Activated CD4-positive, alpha-beta T cell treated with anti-CD3 and anti-CD28 coated beads, Interleukin-2, amount 10 ng/mL, durations not matched to agents 24 days and 14 days (primary cell): ENCODE results near the gene CHKB. TPM values are rescaled to one million over a fixed set of nuclear protein-coding genes. Genes with fewer than 3 reads are reported as not detected.
A peak's percentile ranks its signal among the peaks of the same experiment; 100 is the strongest.
"Not testable (repeated sequence)": the region's sequence is repeated elsewhere in the genome, so short reads cannot be mapped to it uniquely, and the experiment has no call there.

Experiments
- DNase-seq: peaks from one replicate; pipeline ENCODE4 v3.0.0; 2022
- H3K27ac Mint-ChIP-seq: one replicate; pipeline ENCODE4 v1.8.0; 2022; ENCODE audit warnings: mild to moderate bottlenecking, mixed read lengths
- H3K27me3 Mint-ChIP-seq: one replicate; pipeline ENCODE4 v1.8.0; 2022; ENCODE audit warnings: mixed read lengths
- H3K36me3 Mint-ChIP-seq: one replicate; pipeline ENCODE4 v1.8.0; 2022; ENCODE audit warnings: low read depth, mild to moderate bottlenecking, mixed read lengths
- H3K4me1 Mint-ChIP-seq: one replicate; pipeline ENCODE4 v1.8.0; 2021; ENCODE audit warnings: mixed read lengths
- H3K4me3 Mint-ChIP-seq: one replicate; pipeline ENCODE4 v1.8.0; 2022; ENCODE audit warnings: mild to moderate bottlenecking, moderate library complexity, mixed read lengths
- H3K9me3 Mint-ChIP-seq: one replicate; pipeline ENCODE4 v1.8.0; 2021; ENCODE audit warnings: mixed read lengths
- intact Hi-C: fragments of 100-400 bp; cut with micrococcal nuclease; formaldehyde crosslinking; loops from one replicate; pipeline ENCODE4 v1.15.1; 2023
- total RNA-seq: library from RNA; stranded (reverse); gene quantifications from 2 replicates; pipeline ENCODE4 v1.2.3, GENCODE V29; 2022

CHKB gene
- total RNA-seq, 1 donor from 2014 or later: 84.7 TPM

DNA sequence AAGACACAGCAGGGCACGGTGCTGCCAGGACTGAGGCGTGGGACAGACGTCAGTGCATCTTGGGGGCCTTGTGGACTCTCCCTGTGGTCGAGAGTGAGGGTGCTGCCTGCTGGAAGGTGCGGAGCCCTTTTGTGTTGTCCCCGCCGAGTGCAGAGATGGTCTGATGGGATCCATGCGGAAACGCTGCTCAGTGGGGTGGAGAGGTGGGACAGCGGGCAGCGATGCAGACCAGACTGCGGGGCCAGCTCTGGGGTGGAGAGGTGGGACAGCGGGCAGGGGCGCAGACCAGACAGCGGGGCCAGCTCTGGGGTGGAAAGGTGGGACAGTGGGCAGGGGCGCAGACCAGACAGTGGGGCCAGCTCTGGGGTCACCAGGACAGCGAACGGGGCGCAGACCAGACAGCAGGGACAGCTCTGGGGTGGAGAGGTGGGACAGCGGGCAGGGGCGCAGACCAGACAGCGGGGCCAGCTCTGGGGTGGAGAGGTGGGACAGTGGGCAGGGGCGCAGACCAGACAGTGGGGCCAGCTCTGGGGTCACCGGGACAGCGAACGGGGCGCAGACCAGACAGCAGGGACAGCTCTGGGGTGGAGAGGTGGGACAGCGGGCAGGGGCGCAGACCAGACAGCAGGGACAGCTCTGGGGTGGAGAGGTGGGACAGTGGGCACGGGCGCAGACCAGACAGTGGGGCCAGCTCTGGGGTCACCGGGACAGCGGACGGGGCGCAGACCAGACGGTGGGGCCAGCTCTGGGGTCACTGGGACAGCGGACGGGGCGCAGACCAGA lies 25.6 kb upstream of the CHKB start:
- DNase-seq, intact Hi-C loops, H3K9me3 Mint-ChIP-seq, H3K4me1 Mint-ChIP-seq, H3K27ac Mint-ChIP-seq, H3K4me3 Mint-ChIP-seq, H3K36me3 Mint-ChIP-seq: not testable (repeated sequence)
- peaks cover 23% of the 10 kb centered on the region for H3K27me3 Mint-ChIP-seq

DNA sequence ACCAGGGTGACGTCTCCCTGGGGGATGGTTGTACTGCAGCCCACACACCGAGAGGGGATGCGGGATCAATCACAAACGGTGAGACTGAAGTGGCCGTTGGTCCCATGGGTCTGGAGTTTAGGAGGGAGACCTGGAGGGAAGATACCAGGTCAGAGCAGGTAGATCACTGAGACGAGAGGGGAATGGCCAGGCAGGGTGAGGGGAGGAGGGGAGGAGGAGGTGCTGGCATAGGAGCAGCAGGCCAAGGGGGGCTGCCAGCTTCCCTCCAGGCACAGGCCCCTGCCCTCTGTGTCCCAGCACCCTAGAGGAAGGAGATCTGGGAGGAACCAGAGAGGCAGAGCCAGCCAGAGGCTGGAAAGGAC lies 25.0 kb upstream of the CHKB start:
- no peak overlapping the region for H3K27ac Mint-ChIP-seq
- peaks cover 28% of the 10 kb centered on the region for H3K27me3 Mint-ChIP-seq
- no peak overlapping the region for H3K4me3 Mint-ChIP-seq
- H3K9me3 Mint-ChIP-seq: no peaks in the 10 kb centered on the region
- no peak for DNase-seq
- H3K36me3 Mint-ChIP-seq: no peaks in the 10 kb centered on the region
- intact Hi-C loops: no loop called here
- H3K4me1 Mint-ChIP-seq: peaks cover 4% of the 10 kb centered on the region

DNA sequence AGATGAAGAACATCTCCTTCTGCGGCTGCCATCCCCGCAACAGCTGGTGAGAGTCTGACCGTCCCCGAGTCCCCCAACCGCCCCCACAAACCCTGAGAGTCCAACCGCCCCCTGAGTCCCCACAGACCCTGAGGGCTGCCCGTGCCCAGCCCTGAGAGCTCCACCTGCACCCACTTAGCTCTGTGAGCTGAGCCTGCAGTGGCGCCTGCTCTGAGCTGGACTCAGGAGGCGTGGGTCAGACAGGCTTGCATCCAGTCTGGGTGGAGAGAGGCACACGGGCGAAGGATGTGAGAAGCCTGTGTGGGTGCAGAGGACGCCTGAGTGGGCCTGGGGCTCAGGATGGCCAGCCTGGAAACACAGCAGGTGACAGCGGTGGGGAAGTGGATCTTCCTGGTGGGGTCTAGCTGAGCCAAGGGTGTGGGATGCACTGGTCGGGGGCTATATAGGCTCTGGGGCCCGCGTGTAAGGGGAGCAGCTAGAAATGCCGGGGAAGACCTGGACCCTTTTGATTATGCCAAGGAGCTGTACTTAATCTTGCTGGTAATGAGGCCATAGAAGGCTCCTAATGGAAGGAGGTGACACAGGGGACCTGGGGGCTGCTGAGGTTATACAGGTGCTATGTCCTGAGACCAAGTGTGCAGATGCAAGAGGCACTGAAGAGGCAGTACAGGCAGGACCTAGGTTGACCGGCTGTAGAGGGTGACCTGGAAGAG lies 24.5 kb upstream of the CHKB start:
- no peaks in the 10 kb centered on the region for H3K9me3 Mint-ChIP-seq
- intact Hi-C loops: no loop called here
- H3K36me3 Mint-ChIP-seq: no peaks in the 10 kb centered on the region
- no peak for DNase-seq
- H3K4me3 Mint-ChIP-seq: no peak overlapping the region
- H3K27ac Mint-ChIP-seq: no peak overlapping the region
- peaks cover 29% of the 10 kb centered on the region for H3K27me3 Mint-ChIP-seq
- H3K4me1 Mint-ChIP-seq: peaks cover 2% of the 10 kb centered on the region

GRCh38 chr22:50606165-50606945 lies 23.7 kb upstream of the CHKB start:
- H3K4me1 Mint-ChIP-seq: peaks cover 8% of the 10 kb centered on the region
- intact Hi-C loops: no loop called here
- peaks cover 36% of the 10 kb centered on the region for H3K27me3 Mint-ChIP-seq
- H3K27ac Mint-ChIP-seq: no peak overlapping the region
- no peak overlapping the region for H3K4me3 Mint-ChIP-seq
- DNase-seq: no peak
- peaks cover 3% of the 10 kb centered on the region for H3K36me3 Mint-ChIP-seq
- no peaks in the 10 kb centered on the region for H3K9me3 Mint-ChIP-seq

DNA sequence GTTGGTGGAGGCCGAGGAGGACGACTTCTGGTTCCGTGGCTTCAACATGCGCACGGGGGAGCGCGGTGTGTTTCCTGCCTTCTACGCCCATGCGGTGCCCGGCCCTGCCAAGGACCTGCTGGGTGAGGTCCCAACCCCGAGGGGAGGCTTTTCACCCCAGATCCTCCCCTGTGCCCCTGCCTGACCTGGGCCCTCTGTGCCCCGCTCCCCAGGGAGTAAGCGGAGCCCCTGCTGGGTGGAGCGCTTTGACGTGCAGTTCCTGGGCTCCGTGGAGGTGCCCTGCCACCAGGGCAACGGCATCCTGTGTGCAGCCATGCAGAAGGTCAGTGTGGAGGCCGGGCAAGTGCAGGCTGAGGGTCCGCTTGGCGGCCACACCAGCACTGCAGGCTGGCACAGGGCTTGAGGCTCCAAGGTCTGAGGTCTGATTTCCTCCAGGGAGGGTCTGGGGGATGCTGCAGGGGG lies 23.0 kb upstream of the CHKB start:
- H3K4me1 Mint-ChIP-seq: peaks cover 8% of the 10 kb centered on the region
- H3K27ac Mint-ChIP-seq: no peak overlapping the region
- intact Hi-C loops: no loop called here
- no peaks in the 10 kb centered on the region for H3K9me3 Mint-ChIP-seq
- peaks cover 3% of the 10 kb centered on the region for H3K36me3 Mint-ChIP-seq
- H3K4me3 Mint-ChIP-seq: no peak overlapping the region
- DNase-seq: no peak
- peaks cover 34% of the 10 kb centered on the region for H3K27me3 Mint-ChIP-seq

DNA sequence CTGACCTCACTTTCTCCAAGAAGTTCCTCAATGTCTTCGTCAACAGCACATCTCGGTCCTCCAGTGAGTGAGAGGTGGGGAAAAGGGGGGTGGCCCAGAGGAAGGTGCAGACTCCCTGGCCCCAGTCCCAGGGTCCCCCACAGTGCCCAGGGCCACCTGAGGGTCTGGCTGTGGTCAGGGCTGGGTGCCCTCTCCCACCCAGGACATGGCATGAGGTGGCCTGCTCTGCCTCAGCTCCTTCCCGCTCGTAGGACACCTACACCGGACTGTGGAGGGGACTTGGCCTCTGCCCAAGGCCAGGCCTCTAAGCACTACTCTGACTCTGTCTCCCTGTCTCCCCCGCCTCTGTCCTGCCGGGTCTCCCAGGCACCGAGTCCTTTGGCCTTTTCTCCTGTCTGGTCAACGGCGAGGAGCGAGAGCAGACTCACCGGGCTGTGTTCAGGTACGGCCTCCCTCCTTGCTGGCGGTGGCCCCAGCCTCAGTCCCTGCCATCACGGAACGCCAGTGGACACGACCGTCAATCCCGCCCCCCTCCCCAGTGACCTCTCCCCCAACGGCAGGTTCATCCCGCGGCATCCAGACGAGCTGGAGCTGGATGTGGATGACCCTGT lies 22.5 kb upstream of the CHKB start:
- intact Hi-C loops: no loop called here
- H3K4me1 Mint-ChIP-seq: peaks cover 8% of the 10 kb centered on the region
- H3K9me3 Mint-ChIP-seq: no peaks in the 10 kb centered on the region
- H3K4me3 Mint-ChIP-seq: no peak overlapping the region
- peaks cover 3% of the 10 kb centered on the region for H3K36me3 Mint-ChIP-seq
- H3K27me3 Mint-ChIP-seq: peaks cover 33% of the 10 kb centered on the region
- no peak for DNase-seq
- no peak overlapping the region for H3K27ac Mint-ChIP-seq

GRCh38 chr22:50604256-50605001 lies 21.8 kb upstream of the CHKB start:
- H3K27me3 Mint-ChIP-seq: peaks cover 37% of the 10 kb centered on the region
- H3K27ac Mint-ChIP-seq: no peak overlapping the region
- no peaks in the 10 kb centered on the region for H3K9me3 Mint-ChIP-seq
- no peak overlapping the region for H3K4me3 Mint-ChIP-seq
- peaks cover 11% of the 10 kb centered on the region for H3K4me1 Mint-ChIP-seq
- H3K36me3 Mint-ChIP-seq: peaks cover 6% of the 10 kb centered on the region
- no peak for DNase-seq
- intact Hi-C loops: no loop called here

GRCh38 chr22:50603511-50604255 lies 21.0 kb upstream of the CHKB start:
- H3K4me3 Mint-ChIP-seq: no peak overlapping the region
- intact Hi-C loops: no loop called here
- H3K4me1 Mint-ChIP-seq: peaks cover 11% of the 10 kb centered on the region
- H3K27ac Mint-ChIP-seq: no peak overlapping the region
- peaks cover 6% of the 10 kb centered on the region for H3K36me3 Mint-ChIP-seq
- H3K9me3 Mint-ChIP-seq: no peaks in the 10 kb centered on the region
- DNase-seq: no peak
- peaks cover 34% of the 10 kb centered on the region for H3K27me3 Mint-ChIP-seq

DNA sequence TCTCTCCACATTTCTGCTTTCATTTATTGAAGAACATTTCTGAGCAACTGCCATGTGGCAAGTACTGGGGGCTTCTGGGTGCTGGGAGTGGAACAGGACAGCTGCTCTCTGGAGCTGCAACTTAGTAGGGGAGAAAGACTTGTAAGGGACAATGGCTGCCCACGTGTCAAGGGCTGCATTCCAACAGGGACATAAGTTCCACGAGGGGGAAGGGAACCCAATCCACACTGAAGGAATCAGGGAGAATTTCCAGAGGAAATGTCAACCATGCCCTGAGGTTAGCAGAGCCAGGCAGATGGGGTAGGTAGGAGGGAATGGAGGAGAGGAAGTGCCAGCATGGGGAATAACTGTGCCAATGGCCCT lies 19.7 kb upstream of the CHKB start:
- H3K27ac Mint-ChIP-seq: no peak overlapping the region
- intact Hi-C loops: no loop called here

GRCh38 chr22:50601669-50602337 lies 19.2 kb upstream of the CHKB start:
- Mint-ChIP-seq H3K27ac (peak overlapping the region; percentile 32), H3K4me1 (peaks cover 11% of the 10 kb centered on the region)
- intact Hi-C loops: no loop called here

More for the DNA sequence above, 19.7 kb upstream of the CHKB start:
- peaks cover 6% of the 10 kb centered on the region for H3K36me3 Mint-ChIP-seq
- DNase-seq: no peak
- peaks cover 41% of the 10 kb centered on the region for H3K27me3 Mint-ChIP-seq
- H3K4me1 Mint-ChIP-seq: peaks cover 11% of the 10 kb centered on the region
- H3K4me3 Mint-ChIP-seq: peak overlapping the region; percentile 75
- H3K9me3 Mint-ChIP-seq: no peaks in the 10 kb centered on the region

GRCh38 chr22:50600967-50601668 lies 18.5 kb upstream of the CHKB start:
- Mint-ChIP-seq H3K4me3 (peak overlapping the region; percentile 75), H3K9me3 (no peaks in the 10 kb centered on the region), H3K27me3 (peaks cover 44% of the 10 kb centered on the region), H3K27ac (no peak overlapping the region), H3K4me1 (peaks cover 11% of the 10 kb centered on the region), H3K36me3 (peaks cover 6% of the 10 kb centered on the region)
- intact Hi-C loops: no loop called here
- no peak for DNase-seq

More at GRCh38 chr22:50601669-50602337, 19.2 kb upstream of the CHKB start:
- Mint-ChIP-seq H3K9me3 (no peaks in the 10 kb centered on the region), H3K36me3 (peaks cover 6% of the 10 kb centered on the region), H3K4me3 (peak overlapping the region; percentile 75), H3K27me3 (peaks cover 43% of the 10 kb centered on the region)
- DNase-seq: no peak

GRCh38 chr22:50600538-50600937 lies 17.9 kb upstream of the CHKB start, which contains the start of gene MAPK8IP2:
Gene MAPK8IP2 (plus strand): TSS chr22:50600793. CDS start chr22:50600819, 26 bp downstream.
- Mint-ChIP-seq H3K27ac (no peak within 1 kb of the TSS), H3K9me3 (no peaks in the 10 kb centered on the region), H3K36me3 (peaks cover 6% of the 10 kb centered on the region), H3K27me3 (peaks cover 43% of the 10 kb centered on the region), H3K4me1 (peaks cover 11% of the 10 kb centered on the region), H3K4me3 (peak within 1 kb of the TSS; percentile 75)
- peak; percentile 73 for DNase-seq
- intact Hi-C loops: no loop called here
